Stimulated activated CD4-positive, alpha-beta T cell treated with anti-CD3 and anti-CD28 coated beads, Interleukin-4, amount 100 ng/mL, for 4 hours (primary cell): Measurements from ENCODE around the gene CTNNA1.
"Not testable (repeated sequence)": the region's sequence is repeated elsewhere in the genome, so short reads cannot be mapped to it uniquely, and the experiment has no call there.

ENCODE experiments used
- DNase-seq, 2 experiments: peaks; one replicate each; pipeline ENCODE4 v3.0.0-alpha.2; 2020

Gene CTNNA1

DNA sequence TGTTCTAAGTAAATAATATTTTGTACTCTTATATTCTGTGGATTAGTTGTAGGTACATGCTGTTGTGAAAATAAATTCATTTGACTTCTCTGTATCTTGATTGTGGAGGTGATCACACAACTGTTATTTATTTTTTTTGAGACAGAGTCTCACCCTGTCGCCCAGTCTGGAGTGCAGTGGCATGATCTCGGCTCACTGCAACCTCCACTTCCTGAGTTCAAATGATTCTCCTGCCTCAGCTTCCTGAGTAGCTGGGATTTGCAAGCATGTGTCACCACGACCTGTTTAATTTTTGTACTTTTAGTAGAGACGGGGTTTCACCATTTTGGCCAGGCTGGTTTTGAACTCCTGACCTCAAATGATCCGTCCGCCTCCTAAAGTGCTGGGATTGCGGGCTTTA, 7.9 kb downstream of the CTNNA1 start:
- not testable (repeated sequence) for DNase-seq

DNA sequence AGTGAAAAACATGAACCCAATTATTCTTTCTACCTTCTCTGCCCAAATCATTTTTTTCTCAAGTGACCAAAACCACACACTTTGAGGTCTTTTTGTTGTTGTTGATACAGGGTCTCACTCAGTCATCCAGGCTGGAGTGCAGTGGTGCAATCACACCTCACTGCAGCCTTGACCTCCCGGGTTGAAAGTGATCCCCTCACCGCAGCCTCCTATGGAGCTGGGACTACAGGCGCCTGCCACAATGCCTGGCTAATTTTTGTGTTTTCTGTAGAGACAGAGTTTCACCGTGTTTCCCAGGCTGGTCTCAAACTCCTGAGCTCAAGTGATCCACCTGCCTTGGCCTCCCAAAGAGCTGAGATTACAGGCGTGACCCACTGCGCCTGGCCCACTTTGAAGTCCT, 8.4 kb downstream of the CTNNA1 start:
- not testable (repeated sequence) for DNase-seq

DNA sequence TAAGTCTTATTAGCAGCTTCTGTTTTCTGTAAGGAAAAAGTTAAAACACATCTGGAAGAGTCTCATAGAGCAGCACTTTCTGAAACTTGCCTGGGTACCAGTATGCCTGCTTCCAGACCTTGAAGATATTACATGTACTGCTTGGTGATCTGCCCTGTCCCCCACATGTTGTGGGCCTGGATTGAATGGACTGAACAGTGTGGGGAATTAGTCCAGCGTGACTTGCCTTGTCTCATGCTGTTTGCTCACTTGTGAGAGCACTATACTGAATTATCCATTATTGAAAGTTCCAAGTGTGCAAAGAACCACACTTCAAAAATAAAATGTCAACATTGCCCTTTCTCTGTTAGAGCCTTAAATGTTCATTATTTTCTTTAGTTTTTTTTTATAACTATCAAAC, 8.9 kb downstream of the CTNNA1 start:
- DNase-seq, result no peak

DNA sequence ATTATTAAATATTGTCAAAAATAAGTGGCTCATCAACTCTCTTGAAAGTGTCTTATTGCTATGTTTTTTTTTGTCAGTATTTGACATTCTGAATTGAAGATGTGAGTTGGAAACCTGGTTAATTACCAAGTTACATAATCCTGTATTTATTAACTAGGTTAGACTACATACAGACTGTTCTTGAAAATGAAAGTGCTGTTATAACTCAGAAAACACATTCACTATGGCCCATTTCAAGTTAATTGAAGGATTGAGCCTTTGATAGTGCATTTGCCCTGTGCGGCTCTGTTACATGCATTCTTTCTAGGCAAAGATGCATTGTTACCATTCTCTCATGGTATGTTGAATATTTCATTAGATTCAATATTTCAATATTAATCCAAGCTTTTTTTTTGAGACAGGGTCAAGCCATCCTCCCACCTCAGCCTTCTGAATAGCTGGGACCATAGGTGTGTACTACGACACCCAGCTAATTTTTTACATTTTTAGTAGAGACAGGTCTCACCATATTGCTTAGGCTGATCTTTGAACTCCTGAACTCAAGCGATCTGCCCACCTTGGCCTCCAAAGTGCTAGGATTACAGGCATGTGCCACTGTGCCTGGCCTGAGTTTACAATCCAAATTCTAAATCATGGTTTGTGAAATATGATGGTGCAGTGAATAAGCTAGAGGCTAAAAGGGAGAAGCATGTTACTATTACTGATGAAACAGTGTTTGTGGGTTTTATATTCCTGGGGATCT, 10.0 kb downstream of the CTNNA1 start:
- no peak for DNase-seq

DNA sequence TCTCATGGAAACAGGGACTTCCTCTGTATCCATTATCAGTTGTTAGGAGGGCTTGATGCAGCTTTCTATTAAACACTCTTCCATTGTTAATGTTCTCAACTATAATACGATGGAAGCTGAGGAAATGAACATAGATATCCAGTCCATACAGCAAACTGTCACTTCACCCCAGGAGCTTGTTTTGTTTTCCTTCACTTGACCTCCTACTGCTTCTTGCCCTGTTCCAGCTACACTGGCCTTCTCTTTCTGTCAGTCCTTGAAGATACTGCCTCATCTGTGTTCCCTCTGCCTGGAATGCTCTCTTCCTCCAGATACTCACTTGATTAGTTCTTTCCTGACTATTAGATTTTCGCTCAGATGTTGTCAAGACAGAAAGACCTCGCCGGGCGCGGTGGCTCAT, 17.1 kb downstream of the CTNNA1 start:
- no peak for DNase-seq

DNA sequence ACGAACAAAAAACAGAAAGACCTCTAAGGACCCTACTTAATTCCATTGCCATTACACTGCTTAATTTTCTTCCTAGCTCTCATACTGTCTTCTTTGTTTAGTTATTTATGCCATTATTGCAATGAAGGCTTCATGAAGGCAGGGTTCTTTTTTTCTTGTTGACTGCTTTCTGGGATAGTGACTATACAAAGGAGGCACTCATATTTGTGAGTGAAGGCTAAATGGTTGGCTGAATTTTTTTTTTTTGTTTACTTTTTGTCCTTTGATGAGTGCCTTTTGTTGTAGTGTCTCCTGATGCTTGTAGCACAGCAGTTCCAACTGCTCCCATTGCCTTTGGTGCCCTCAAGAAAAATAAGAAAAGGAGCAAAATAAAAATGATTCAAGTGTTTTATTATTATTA, 17.8 kb downstream of the CTNNA1 start:
- no peak for DNase-seq

DNA sequence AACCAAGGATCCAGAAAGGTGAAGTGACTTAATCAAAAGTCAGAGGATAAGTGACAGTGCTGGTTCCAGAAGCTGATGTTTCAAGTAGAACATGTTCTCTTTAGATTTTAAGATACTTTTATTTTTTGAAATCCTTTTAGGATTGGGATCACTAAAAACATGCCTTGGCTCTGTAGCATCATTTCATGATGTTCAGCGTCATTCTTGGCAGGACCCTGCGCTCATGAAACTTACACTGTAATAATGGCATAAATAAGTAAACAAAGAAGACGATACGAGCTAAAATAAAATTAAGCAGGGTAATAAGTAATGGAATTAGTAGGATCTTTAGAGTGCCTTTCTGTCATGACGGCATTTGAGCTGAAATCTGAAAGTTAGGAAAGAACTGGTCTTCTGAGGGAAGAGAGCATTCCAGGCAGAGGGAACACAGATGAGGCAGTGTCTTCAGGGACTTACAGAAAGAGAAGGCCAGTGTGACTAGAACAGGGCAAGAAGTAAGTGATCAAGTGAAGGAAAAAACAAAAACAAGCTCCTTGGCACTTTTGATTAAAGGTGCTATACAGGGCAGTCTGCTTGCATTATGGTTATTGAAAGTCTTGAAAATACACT, 19.9 kb downstream of the CTNNA1 start:
- DNase-seq, result no peak

DNA sequence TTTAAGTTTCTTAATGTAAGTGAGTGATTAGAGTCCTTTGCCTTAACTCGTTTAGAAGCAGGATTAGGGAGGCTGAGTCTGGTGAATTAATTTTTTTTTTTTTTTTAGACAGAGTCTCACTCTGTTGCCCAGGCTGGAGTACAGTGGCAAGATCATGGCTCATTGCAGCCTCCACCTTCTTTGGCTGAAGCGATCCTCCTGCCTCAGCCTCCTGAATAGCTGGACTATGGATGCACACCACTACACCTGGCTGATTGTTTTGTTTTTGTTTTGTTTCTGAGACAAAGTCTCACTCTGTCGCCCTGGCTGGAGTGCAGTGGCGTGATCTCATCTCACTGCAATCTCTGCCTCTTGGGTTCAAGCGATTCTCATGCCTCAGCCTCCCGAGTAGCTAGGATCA, 20.4 kb downstream of the CTNNA1 start:
- not testable (repeated sequence) for DNase-seq

DNA sequence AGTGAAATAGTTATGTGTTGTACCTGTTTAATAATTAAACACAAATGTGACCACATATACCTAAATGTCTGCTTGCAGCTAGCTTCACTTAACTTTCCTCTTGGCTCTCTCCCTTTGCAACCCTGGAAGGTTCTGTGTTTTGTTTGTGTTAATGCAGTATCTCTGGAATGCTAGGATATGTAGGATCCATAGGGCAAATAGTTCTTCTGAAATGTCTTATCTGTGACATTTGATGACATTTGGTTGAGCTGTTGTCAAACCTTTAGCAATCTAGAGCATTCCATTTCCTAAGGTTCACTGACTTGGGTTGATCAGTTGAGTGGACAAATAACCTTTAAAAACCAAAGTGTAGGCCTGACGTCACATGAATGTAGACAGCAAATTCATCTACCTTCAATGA, 21.8 kb downstream of the CTNNA1 start:
- no peak for DNase-seq

DNA sequence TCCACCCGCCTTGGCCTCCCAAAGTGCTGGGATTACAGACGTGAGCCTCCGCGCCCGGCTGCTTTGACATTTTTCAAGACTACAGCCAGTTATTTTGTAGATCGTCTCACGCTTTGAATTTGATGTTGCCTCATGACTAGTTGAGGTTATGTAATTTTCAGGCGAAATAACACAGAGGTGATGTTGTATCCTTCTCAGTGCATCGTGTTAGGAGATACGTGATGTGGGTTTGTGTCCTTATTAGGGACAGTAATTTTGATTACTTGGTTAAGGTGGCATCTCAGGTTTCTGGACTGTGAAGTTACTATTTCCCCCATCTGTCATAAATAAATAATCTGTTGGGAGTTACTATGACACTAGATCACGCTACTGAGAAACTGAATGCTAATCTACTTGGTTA, 25.0 kb downstream of the CTNNA1 start:
- no peak for DNase-seq

DNA sequence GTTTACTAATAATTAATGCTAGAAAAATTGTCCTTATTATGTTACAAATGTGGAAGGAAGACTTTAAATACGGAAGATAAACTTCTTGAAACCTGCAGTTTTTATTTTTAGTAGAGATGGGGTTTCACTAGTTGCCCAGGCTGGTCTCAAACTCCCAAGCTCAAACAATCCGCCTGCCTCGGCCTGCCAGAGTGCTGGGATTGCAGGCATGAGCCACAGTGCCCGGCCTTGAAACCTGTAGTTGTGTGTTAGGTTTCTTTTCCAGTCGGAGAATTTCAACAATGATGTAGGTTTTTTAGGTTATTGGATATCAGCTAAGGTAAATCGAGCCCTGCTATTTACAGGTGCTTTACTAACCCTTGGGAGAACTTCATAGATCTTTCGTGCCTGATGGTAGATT, 30.8 kb downstream of the CTNNA1 start:
- no peak for DNase-seq

DNA sequence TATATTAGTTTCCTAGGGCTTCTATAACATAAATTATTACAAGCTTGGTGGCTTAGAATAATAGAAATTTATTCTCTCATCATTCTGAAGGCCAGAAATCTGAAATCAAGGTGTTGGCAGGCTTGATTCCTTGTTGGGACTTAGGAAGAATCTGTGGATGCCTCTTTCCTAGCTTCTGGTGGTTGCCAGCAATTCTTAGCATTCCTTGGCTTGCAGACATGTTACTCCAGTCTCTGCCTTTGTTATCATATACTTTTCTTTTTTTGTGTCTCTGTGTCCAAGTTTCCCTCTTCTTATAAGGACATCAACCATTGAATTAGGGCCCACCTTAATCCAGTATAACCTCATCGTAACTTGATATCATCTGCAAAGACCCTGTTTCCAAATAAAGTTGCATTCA, 31.4 kb downstream of the CTNNA1 start:
- no peak for DNase-seq

DNA sequence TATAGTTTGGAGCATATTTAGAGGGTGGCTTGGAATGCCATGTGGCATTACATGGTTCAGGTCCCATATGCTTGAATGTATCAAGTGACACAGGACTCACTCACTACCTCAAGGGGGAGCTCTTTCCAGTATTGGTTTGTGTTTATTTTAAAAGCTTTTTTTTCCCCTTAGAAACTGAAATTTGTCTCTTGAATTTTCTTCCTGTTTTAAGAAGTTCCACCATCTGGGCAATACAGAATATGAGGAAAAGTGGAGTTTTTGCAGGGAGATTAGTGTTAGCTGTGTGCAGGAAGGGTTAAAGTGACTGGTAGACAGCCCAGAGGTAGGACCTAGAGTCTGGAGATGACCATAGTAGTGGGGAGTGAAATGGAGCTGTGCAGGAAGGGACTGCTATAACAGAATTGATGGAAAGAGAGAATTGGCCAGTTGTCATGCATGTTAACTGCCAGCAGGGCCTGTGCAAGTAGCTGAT, 36.6 kb downstream of the CTNNA1 start:
- DNase-seq, result no peak

DNA sequence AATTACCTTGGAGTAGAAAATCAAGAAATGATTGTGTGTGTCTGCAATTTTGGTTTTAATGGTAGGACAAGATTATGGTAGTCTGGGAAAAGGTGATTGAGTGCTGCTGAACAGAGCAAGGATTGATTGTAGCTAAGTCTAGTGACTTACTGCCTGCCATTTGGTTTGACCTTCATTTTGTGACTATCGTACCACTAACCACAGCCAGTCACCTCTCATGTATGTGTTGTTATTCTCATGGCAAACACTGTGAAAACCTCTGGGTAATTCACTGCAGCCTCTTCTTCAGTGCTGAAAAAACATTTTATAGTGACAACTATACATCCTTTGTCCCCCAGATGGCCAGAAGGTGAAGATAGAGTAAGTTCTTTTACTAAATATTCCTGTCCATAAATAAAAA, 37.5 kb downstream of the CTNNA1 start:
- no peak for DNase-seq

DNA sequence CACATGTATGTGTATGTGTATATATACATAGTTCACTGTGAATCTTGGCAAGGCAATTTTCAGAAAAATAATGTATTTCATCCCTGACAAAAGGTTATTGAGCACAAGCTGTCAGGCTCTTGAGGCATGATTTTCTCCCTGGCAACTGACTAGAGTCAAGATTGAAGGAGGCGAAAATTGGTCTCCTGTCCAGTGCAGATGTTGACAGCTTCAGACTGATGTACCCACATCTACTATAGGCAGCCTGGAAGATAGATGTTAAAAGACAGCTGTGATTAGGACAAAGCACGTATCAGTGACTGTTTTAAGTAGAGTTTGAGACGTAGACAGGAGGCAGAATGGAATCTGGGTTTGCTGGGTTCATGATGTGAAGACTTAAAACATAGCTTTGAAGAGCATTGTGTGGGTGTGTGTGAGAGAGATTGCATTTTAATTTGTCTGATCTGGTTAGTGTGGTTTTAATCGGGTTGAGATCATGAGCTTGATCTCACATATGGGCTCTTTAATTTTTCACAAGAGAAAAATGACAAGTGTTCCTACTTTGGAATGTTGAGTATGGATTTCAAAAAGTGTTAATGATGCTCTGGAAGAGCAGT, 39.1 kb downstream of the CTNNA1 start:
- no peak for DNase-seq

DNA sequence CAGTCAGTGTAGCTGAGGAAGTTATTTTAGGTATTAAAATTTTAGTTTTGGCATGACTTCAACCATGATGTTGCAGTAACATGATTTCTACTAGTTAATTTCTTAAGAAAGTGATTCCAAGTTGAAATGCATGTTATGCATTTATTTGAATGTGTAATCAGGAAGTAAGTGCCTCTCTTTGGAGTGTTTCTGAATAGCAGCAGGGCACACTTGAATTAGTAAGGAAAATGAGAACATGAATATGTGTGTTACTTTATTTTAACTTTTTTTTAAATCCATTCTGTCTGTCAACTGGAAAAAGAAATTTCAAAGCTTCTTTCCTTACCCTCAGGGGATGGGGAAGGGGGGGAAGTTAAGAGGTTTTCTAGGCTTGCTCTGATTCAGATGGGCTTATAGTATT, 40.4 kb downstream of the CTNNA1 start:
- DNase-seq, result no peak

DNA sequence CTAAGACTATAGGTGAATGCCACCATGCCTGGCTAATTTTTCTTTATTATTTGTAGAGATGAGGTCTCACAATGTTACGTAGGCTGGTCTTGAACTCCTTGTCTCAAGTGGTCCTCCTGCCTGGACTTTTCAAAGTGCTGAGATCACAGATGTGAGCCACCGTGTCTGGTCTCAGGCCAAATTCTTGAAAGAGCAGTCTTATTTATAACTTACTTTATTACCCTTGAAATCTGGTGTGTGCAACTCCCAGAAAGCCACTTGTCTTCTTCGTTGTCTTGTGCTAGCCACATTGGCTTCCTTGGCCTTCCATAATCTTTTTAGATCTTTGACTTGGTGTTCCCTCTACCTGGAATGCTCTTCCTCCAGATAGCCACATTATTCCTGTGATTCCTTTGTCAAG, 50.1 kb downstream of the CTNNA1 start:
- no peak for DNase-seq

DNA sequence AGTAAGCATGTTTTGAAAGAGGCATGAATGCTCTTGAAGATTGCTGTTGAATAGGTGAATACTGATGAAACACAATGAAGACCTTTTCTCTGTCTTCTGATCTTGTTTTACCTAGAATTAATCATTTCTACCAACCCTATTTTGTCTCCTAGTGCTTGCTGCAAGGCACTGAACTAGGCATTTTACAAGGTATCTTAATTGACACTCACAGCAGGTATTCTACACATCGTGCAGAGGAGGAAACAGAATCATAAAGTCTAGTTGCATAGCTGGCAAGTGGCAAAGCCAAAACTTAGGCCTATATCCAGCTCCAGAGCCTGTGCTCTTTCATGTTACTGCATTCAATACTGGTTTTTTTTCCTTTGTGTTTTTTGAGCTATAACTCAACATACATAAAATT, 50.7 kb downstream of the CTNNA1 start:
- no peak for DNase-seq

DNA sequence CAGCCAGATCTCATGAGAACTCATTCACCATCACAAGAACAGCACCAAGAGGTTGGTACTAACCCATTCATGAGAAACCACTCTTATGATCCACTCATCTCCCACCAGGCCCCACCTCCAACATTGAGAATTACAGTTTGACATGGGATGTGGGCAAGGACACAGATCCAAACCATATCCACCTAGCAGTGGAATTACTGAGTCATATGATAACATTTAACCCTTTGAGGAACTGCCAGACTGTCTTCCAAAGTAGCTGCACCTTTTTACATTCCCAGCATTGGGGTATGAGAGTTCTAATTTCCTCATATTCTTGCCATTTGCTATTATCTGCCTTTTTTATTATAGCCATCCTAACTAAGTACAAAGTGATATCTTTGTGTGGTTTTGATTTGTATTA, 51.9 kb downstream of the CTNNA1 start:
- no peak for DNase-seq

DNA sequence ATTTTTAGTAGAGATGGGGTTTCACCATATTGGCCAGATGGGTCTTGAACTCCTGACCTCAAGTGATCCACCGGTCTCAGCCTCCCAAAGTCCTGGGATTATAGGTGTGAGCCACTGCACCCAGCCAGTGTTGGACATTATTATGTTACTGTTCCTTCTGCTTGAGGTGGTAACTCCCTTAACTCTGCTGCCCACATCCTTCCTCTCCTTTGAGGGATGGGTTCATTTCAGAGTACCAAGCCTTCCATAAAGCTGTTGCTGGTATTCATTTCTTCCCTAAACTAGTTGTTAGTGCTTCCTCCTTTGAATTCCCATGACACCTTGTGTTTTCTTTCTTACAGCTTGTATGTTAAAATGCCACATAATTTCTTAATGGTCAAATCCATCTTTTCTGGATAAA, 54.0 kb downstream of the CTNNA1 start:
- no peak for DNase-seq

DNA sequence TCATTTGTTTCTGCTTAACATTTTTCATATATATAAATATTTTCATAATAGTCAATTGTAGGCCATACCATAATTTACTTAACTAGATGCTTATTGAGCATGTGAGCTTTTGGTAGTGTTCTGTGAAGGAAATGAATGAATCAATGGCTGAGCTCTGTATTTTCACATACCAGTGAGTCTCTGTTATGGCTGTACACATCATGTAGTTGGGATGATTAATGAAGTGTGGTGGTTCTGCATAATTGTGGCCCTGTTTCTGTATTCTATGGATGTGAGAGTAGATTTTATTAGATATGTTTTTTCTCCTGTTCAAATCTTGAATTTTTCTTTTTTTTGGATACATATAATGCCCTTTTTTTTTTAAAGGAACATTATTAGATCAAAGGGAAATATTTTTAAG, 56.2 kb downstream of the CTNNA1 start:
- no peak for DNase-seq

DNA sequence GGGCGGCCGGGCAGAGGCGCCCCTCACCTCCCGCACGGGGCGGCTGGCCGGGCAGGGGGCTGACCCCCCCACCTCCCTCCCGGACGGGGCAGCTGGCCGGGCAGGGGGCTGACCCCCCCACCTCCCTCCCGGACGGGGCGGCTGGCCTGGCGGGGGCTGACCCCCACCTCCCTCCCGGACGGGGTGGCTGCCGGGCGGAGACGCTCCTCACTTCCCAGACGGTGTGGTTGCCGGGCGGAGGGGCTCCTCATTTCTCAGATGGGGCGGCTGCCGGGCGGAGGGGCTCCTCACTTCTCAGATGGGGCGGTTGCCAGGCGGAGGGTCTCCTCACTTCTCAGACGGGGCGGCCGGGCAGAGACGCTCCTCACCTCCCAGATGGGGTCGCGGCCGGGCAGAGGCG, 57.6 kb downstream of the CTNNA1 start:
- DNase-seq, result not testable (repeated sequence)

DNA sequence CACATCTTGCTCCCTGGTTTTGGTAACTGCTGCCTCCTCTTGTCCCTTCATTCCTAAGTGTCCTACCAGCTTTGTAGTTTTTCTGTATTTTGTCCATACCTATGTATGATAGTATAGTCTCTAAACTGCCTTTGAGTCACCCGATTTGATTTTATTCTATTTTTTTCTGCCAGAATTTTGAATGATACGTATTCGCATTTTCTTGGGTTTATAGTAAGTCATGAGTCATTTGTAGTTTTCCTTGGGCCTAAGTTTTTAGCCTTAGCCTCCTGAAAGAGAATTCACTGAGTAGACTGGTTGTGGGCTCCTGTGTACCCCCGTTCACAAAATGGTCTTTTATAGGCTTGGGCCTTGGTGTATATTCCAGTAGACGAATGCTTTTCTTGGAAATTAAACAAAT, 62.3 kb downstream of the CTNNA1 start:
- DNase-seq, result no peak

DNA sequence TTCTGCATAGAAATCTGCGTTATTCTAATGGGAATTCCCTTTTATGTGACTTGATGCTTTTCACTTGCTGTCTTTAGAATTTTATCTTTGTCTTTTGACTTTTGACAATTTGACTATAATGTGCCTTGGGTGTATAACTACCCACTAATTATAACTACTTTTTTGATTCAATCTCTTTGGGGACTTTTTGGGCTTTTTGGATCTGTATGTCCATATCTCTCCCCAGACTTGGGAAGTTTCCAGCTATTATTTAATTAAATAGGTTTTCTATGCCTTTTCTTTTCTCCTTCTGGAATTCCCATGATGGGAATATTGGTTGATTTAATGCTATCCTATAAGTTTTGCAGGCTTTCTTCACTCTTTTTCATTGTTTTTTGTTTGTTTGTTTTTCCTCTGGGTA, 64.0 kb downstream of the CTNNA1 start:
- DNase-seq, result no peak

DNA sequence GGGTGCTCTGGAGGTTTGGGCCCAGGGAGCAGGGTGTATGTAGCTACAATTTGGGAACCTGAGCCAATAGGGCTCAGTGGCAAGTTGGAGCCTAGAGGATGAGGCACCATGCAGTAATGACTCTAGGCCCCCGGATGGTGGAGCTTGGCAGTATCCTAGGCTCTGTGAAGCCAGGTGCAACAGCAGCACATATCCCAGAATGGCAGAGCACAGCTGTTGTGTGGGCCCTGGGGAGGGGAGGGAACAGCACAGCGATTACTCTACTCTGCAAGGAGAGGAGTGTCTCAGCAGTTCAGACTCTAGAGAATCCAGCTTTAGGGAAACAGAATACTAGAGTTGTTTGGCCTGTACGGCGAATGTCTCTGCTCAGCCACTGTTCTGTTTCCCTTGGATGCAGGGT, 65.9 kb downstream of the CTNNA1 start:
- DNase-seq, result no peak
